GM10248 (cell line): ENCODE measurements around the gene CAPNS2.

Source experiments
- CTCF ChIA-PET: fragments of 300-600 bp; sonication (Branson Sonifier 250); formaldehyde crosslinking; extraction: SDS; loops from one replicate; lab custom pipeline; 2021; ENCODE audit warnings: antibody characterized with exemption; lab: Yijun Ruan, JAX
- POLR2A ChIA-PET: fragments of 350-650 bp; sonication (Branson Sonifier 250); formaldehyde crosslinking; extraction: SDS; loops from one replicate; lab custom pipeline; 2020; ENCODE audit warnings: antibody characterized with exemption; lab: Yijun Ruan, JAX
- DNase-seq: peaks from one replicate; pipeline ENCODE4 v3.0.0; 2012; ENCODE audit errors: extremely low spot score
- TF ChIP-seq, protein P1 (sequence below): IDR thresholded peaks from 2 replicates; pipeline ENCODE4 v1.5.1; 2012; ENCODE audit warnings: mild to moderate bottlenecking, low read depth; ENCODE audit errors: extremely low read depth, missing control alignments, control extremely low read depth

The CAPNS2 gene

DNA sequence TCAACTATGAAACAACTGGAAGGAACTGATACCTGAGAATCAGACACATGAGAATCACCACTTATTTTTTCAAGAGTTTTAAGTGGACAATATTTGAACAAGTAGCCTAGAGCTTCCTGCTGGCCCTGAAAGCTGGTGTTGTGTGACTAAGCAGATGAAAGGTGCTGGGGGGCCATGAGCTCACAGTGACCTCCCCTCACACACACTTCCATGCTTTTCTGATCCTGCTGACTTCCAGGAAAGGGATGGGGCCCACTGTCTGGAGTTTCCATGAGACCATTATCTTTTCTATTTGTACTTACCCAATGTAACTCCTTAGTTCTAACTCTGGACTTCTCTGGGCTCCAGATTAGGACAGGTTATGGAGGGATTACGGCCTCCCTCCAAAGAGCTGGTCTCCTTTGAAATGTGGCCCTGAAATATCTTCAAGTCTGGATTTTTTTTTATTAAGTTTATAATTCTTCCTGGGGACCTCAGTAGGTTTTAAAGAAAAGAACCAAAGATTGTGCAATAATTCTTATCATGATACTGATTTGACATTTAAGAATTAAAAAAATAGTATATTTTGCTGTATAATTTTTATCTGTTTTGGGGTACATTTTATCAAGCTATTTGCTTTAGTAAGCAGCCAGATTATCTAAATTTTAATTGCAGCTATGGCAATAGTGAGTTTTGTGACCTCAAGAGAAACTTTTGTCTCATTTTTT, 4.9 kb downstream of the CAPNS2 start:
- TF ChIP-seq, protein P1, sequence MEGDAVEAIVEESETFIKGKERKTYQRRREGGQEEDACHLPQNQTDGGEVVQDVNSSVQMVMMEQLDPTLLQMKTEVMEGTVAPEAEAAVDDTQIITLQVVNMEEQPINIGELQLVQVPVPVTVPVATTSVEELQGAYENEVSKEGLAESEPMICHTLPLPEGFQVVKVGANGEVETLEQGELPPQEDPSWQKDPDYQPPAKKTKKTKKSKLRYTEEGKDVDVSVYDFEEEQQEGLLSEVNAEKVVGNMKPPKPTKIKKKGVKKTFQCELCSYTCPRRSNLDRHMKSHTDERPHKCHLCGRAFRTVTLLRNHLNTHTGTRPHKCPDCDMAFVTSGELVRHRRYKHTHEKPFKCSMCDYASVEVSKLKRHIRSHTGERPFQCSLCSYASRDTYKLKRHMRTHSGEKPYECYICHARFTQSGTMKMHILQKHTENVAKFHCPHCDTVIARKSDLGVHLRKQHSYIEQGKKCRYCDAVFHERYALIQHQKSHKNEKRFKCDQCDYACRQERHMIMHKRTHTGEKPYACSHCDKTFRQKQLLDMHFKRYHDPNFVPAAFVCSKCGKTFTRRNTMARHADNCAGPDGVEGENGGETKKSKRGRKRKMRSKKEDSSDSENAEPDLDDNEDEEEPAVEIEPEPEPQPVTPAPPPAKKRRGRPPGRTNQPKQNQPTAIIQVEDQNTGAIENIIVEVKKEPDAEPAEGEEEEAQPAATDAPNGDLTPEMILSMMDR, result peak; percentile 1
- ChIA-PET POLR2A (no interaction called here), CTCF (interaction anchor here (1.5 kb wide), 1 partner anchor 10 kb away, joined by 4 read pairs; no protein-coding TSS in a partner anchor)
- DNase-seq, result no peak

DNA sequence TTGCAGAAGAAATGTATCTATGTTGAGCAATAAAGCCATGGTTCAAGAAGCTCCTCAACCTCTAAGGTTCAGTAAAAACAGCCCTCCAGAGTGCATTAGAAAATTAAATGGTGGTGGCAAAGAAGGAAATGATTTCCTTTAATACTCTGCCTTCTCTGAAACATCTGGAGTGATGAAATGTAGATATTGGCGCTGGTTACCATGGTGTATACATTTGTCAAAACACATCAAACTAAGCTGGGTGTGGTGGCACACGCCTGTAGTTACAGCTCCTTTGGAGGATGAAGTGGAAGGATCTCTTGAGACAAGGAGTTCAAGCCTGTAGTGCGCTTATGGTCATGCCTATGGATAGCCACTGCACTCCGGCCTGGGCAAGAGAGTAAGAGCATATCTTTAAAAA, 6.0 kb downstream of the CAPNS2 start:
- ChIA-PET CTCF (no interaction called here), POLR2A (no interaction called here)
- DNase-seq, result no peak
- TF ChIP-seq, protein P1, result no peak

DNA sequence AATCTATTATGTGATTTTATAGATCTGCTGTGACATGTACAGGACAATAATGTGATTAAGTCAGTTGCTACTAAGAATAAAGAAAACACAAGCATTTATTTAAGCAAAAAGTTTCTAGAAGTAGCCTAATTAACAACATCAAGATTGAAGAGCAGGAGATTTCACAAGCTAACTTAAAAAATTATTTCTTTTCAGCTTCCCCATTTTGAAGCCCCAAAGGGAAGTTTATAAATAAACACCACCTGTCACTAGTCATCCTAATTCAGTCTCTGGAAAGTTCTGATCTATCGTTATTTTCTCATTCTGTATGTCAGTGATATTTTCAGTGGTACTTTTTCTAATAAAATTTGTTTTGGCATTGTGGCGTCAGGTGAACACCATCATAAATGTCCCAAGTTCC, 8.3 kb downstream of the CAPNS2 start:
- DNase-seq, result no peak
- ChIA-PET POLR2A (no interaction called here), CTCF (interaction anchor here (1.1 to 2.0 kb wide), 5 partner anchors 8 to 110 kb away, joined by 3 to 5 read pairs (median 4); partner anchors contain the start of gene CAPNS2)
- TF ChIP-seq, protein P1, result no peak

DNA sequence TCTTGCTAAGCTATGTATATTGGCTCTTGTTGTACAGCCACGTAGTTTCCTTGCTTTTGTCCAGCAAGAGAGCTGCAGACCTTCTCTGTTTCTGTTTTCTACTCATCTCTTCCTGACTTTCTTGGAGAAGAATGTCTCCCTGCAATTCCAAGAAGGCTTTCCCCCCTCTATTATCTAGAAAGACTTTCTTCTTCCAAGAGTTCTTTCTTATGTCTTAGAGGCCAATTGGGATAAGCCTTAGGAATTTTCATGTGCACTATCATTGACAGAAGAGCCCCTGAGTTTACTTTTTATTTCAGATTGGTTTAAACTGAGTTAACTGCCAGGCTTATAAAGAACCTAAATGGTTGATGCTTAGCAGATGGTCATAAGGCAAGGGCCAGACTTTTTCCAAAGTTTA, 9.0 kb downstream of the CAPNS2 start:
- no peak for DNase-seq
- ChIA-PET POLR2A (no interaction called here), CTCF (interaction anchor here (1.1 to 2.0 kb wide), 4 partner anchors 8 to 111 kb away, joined by 3 to 5 read pairs (median 4); partner anchors contain the start of gene CAPNS2)
- TF ChIP-seq, protein P1, result no peak

DNA sequence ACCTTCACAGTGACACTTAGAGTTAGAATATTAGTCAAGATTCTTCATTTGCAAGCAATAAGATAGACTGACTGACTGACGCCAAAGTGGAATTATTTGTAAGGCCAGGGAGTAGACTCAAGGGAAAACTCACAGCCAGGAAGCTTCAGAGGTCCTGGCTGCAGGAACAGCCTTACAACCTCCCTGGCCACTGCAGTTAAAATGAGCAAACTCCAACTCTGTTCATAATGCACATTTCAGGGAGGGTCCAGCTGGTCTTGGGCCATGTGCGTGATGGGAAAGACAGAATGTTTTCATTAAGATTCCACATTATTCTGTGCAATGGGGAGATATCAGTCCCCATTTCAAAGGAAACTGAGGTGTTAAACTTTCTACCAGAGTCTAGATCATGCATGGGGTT, 9.9 kb downstream of the CAPNS2 start:
- ChIA-PET CTCF (no interaction called here), POLR2A (no interaction called here)
- DNase-seq, result no peak
- TF ChIP-seq, protein P1, result no peak

DNA sequence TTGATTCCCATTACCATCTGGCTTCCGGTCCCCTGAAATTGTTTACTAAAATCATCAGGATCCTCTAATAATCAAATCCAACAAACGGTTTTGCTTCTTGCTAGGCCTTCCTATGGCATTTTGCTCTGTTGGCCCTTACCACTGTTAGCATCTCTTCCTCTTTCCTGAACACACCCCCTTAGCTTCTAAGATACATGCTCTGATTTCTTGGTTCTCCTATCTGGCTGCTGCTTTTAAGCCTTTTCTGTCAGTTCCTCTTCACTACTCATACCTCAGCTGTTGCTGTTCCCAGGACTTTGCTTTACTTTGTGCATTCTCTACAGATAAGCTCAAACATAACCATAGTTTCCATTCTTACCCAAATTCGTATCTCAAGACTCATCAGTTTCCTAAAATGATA, 11.4 kb downstream of the CAPNS2 start:
- CTCF ChIA-PET, result no interaction called here
- TF ChIP-seq, protein P1, result no peak
- POLR2A ChIA-PET, result no interaction called here
- DNase-seq, result no peak
